T1000 (cell line): ENCODE results near the gene GOLGA8O.
"Not testable (repeated sequence)": the region's sequence is repeated elsewhere in the genome, so short reads cannot be mapped to it uniquely, and the experiment has no call there.

Experiments
- DNase-seq: peaks from one replicate; lab custom pipeline; 2025; ENCODE audit warnings: mixed read lengths; lab: John Stamatoyannopoulos, UW

Gene GOLGA8O, protein sequence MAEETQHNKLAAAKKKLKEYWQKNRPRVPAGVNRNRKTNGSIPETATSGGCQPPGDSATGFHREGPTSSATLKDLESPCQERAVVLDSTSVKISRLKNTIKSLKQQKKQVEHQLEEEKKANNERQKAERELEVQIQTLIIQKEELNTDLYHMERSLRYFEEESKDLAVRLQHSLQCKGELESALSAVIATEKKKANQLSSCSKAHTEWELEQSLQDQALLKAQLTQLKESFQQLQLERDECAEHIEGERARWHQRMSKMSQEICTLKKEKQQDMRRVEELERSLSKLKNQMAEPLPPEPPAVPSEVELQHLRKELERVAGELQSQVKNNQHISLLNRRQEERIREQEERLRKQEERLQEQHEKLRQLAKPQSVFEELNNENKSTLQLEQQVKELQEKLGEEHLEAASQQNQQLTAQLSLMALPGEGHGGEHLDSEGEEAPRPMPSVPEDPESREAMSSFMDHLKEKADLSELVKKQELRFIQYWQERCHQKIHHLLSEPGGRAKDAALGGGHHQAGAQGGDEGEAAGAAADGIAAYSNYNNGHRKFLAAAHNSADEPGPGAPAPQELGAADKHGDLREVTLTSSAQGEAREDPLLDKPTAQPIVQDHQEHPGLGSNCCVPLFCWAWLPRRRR

DNA sequence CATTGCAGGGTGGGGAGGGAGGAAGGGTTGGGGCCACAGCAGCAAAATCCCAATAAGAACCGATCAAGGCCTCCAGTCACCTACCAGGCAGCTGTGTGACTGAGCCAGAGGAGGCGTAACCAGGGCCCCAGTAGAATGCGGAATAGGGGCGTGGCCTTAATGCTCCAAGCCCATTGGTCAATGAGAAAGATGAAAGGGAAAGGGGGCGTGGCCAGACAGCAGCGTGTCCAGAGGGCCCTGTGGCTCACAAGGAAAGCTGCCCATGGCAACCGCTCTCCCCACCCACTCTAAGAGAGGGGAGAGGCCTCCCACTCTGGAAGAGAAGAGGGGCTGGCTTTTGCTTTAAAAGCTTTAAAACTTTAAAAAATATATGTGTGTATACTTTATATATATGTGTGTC lies at the start of gene GOLGA8O:
Gene GOLGA8O, minus strand, starts transcription at position 101 of the 400 bp plus-strand sequence. Its CDS starts 98 bp downstream, at position 3.
- not testable (repeated sequence) for DNase-seq

DNA sequence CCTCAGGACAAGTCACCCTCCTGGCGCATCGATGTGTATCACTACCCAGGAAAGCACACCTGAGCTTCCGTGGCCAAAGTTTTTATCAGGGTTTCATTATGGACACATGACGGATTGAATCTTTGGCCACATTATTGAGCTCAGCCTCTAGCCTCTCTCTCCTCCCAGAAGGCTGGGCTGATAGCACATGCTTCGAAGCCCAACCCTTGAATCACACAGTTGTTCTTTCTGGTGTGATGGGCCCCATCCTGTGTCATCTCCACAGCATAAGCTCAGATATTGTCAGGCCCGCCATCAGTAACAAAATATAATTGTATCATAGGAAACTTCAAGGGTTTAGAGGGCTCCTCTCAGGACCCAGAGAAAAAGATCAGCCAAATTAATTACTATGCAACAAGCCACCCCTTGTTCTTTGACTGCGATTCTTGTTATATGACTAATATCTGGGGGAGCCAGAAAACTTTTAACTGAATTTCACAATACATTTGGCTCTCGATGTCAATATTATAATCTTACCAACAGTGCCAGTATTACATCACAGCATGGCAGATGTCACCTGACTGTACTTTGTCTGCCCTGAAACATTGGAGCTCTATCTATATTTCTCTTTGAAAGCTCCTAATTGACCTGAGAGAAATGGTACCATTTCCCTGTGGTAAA lies 48.8 kb upstream of the GOLGA8O start:
- not testable (repeated sequence) for DNase-seq

DNA sequence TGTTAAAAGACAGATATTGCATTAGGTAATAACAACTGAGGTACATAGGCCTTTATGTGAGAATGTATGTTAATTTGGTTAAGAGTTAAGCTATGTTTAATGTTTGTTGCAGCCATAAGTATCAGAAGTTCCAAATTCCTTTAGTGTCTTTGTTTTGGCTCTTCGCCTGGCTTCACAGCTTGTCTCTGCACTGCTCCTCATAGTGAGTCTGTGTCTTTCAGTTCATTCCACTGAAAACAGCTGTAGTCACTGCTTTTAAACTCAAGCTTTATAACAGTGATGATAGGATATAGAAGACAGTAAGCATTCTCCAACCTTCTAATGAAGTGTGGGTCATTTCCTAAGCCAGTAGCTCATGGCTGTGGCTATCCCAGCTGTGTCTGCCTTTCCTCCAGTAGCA lies 47.5 kb upstream of the GOLGA8O start:
- not testable (repeated sequence) for DNase-seq

DNA sequence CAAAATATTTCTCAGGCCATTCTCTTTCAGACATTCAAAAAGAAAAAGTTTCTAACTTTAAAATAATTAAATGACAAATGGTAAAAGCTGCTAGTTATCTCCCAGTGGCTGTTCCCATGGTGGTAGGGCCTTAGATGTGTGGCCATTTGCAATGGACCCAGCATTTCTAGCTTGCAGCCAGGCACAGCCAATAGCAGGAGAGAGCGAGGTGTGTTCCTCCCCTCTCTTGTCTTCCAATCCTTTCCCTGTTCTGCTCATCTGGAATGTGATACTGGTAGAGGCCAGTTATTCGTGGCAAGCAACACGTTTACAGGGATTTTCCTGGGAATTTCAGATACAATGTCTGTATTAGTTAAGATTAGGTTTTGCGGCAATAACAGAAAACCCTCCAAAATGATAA lies 37.3 kb upstream of the GOLGA8O start:
- DNase-seq = not testable (repeated sequence)

DNA sequence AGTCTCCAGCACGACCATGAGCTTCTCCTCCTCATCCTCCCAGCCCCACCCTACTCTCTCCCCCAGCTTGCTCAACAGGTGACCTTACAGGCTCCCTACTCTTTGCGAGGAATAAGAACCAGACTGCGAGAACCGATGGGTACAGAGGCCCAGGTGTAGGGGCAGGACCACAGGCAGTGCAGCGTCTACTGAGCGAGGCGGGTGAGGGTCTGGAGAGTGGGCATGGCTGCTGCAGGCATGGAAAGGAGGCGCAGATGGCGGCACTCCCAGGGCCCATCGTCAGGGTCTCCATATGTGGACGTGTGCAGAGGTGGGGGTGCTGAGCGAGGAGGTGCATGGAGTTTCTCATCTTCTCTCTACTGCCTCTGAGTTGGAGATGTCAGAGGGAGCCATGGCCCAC lies 31.0 kb upstream of the GOLGA8O start:
- DNase-seq = not testable (repeated sequence)

DNA sequence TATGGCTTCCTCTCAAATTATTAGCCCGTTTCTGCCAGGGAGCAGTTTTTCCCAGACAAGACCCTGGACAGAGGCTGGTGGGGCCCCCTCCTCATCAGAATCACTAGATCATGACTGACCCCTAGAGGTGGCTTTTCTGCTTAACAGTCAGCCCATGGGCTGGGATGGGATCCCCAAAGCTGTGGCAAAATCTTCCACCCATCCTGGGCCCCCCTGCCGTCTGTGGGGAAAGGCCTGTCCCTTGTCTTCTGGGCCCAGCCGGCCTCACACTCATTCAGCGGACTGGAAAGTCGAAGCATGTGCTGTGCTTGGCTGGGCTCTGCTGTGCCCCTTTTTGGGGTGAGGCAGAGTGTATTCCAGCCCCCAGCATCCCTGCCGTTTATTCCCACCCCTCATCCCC lies 27.9 kb upstream of the GOLGA8O start:
- DNase-seq = not testable (repeated sequence)

DNA sequence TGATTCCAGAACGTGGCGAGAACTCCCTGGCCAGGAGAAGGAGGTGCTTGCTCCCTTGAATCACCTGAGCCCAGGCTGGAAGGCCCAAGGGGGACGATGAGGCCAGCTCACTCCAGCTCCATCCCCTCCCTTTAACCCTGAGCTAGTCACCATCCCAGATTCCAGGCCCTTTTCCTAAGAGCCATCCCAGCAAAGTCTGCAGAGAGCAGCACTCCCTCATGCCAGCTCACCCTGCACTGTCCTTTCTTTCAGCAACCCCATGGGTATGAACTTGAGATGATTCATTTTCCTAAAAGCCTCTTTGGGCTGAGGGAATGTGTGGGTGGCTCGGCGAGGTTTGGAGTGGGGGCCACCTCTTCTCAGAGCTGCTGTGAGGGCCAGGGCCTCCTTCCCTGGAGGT lies 26.2 kb upstream of the GOLGA8O start:
- not testable (repeated sequence) for DNase-seq

DNA sequence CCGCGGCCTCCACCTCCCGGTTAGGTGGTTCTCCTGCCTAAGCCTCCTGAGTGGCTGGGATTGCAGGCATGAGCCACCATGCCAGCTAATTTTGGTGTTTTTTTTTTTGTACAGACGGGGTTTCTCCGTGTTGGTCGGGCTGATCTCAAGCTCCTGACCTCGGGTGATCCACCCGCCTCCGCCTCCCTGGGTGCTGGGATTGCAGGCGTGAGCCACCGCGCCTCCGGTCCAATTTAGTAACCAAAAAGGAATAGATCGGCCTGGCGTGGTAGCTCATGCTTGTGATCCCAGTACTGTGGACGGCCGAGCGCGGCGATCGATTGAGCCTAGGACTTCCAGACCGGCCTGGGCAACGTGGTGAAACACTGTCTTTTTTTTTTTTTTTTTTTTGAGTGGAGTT lies 12.6 kb upstream of the GOLGA8O start:
- not testable (repeated sequence) for DNase-seq

DNA sequence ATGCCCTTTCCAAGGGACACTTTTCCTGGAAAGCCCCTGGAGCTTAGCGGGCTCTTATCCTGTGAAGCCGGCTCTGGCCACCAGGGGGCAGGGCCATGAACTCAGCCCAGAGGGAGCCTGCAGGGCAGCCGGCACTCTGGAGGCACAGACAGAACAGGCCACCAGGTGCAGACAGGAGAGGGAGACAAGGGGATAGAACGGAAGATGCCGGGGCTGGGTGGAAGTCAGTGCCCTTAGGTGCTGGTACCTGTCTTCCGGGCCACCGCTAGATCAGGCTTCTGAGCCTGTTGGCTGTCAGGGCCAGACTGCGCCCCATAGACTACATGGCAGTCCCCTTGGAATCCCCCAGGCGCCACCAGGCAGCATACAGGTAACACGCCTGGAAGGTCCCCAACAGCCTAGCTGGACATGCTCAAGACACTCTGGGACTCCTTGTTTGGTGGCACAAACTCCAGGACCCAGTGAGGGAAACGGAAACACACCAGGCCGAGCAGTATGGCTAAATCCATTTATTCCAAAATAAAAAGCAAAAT lies 14.9 kb downstream of the GOLGA8O start:
- not testable (repeated sequence) for DNase-seq

DNA sequence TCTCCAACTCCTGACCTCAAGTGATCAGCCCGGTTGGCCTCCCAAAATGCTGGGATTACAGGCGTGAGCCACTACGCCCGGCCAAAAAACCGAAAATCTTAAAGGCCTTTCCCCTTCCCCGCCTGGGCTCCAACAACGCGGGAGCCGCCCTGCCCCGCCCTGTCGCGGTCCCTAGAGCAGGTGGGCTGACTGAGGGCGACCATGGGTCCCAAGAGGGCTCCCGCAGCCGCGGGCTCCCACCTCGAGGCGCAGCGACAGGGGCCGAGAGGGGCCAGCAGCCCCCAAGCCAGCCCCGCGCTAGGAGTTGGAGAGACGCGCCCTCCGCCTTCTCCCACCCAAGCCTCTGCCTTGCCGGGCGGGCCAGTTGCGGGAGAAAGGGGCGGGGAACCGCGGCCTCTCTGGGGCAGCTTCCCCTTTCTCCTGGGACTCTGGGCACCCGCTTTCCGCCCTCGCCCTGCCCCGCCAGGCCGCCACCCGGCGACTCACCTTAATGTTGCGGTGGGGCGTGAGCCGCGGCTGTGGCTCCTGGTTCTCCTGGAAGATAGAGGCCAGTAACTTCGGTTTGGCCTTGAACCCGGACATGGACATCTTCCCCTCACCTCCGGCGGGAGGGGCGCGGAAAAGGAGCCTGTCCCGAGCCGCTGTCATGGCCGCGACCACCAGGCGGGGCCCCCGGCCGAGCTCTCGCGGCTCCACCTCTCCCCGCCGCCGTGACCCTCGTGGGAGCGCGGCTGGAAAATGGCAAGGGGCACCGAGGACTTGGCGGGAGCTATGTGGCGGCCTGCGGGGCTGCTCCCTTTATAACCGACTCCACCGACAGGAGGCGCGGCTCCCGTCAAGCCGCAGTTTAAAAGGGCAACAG lies 21.1 kb downstream of the GOLGA8O start:
- not testable (repeated sequence) for DNase-seq

DNA sequence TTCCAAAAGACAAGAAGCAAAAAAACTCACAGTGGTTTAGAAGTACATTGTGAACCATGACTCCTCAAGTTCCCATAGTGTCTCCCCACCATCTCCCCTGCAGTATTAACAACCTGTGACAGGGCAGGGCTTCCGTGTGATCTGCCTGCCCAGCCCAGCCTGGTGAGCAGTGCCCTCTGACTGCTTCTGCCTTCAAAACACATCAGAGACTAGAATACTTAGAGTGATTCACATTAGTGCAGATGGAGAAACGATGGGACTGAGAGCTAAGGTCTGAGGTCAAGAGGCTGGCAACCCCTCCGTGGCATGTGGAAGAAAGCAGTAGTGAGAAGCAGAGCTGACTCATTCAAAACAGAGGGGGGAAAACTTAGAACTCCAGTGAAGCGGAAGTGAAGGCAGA lies 27.8 kb downstream of the GOLGA8O start:
- DNase-seq = not testable (repeated sequence)

DNA sequence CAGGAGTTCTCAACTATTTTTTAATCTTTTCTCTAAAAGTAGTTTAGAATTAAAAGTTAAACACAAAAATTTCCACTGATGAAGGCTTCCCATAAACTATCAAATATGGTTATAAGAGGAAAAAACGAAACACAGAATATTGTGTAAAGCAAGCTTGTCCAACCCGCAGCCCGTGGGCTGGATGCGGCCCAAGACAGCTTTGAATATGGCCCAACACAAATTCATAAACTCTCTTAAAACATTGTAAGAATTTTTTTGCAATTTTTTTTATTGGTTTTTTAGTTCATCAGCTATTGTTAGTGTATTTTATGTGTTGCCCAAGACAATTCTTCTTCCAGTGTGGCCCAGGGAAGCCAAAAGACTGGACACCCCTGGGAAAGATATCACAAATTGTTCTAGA lies 28.9 kb downstream of the GOLGA8O start:
- DNase-seq = not testable (repeated sequence)

DNA sequence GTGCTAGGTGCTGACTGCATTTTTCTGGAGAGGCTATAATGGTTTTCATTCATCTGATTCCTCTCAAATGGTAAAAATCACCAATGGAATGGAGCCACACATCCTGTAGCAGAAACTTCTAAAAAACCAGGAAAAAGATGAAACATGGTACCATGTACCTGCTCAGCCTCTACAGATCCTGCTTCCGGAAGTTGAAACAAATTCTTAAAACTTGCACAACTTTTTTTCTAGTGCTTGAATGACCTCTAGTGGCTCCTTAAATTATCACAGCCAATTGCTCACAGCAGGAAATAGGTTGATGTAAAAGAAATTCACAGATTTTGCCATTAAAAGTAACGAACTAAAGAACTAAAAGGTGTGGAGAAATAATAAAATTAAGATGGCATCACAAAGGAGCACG lies 47.5 kb downstream of the GOLGA8O start:
- not testable (repeated sequence) for DNase-seq

DNA sequence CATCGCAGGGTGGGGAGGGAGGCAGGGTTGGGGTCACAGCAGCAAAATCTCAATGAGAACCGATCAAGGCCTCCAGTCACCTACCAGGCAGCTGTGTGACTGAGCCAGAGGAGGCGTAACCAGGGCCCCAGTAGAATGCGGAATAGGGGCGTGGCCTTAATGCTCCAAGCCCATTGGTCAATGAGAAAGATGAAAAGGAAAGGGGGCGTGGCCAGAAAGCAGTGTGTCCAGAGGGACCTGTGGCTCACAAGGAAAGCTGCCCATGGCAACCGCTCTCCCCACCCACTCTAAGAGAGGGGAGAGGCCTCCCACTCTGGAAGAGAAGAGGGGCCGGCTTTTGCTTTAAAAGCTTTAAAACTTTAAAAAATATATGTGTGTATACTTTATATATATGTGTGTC lies 52.2 kb downstream of the GOLGA8O start, which contains the start of gene GOLGA8K:
Gene GOLGA8K, minus strand, starts transcription at position 101 of the 400 bp plus-strand sequence. Its CDS starts 98 bp downstream, at position 3.
- not testable (repeated sequence) for DNase-seq

DNA sequence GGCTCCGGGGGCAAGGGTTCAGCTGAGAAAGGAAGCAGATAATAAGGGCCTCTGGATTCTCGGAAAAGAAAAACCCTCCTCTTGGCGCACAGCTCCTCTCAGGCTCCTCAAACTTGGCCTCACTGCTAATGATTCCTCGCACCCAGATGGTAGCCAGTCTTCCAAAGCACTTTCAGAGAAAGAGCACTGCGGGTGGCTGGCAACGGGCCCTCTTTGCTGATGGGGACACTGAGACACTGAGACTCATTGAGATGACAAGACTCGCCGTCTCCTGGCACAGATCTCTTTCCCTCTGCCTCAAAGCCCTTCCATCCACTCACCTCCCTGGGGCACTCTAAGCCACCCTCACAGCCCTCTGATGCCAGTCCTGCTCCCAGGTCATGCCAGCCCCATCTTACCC lies 58.9 kb downstream of the GOLGA8O start:
- DNase-seq = not testable (repeated sequence)
